ENCODE measurements around the gene CUL5. TPM values are rescaled to one million over a fixed set of nuclear protein-coding genes. Genes with fewer than 3 reads are reported as not detected.

The CUL5 gene
- polyA plus RNA-seq, 1 of the 3 experiments (the other 2 are of a cell fraction): 8.0 TPM

DNA sequence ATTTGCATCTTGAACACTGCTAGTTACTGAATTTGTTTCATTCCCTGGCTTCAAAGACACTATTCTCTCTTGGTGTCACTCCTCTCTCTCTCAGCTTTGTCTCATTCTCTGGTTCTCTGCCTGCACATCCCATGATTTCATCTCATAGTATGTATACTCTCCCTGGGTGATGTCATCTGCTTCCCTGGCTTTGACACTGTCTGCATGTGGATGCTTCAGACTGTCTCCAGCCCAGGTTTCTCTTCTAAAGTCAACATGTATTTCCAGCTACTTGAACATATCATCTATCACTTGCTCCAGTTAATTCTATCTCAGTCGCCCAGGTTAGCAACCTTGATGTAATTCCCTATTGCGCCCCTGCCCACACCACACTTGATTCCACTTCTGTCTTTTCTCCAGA is 103.4 kb downstream of the CUL5 start:
- Histone ChIP-seq H3K9me3 (no peaks in the 10 kb centered on the region), H3K4me3 (ENCODE audit: low read depth in 2 of 2, low read length in 1 of 2) (no peak overlapping the region), H3K9ac (no peak overlapping the region), H3K27ac (ENCODE audit: low read depth in 2 of 2, low read length in 1 of 2) (no peak overlapping the region), H3K4me1 (ENCODE audit: control insufficient read depth in 1 of 2, insufficient read depth in 2 of 2, low read depth in 1 of 2, low read length in 1 of 2) (no peaks in the 10 kb centered on the region; a peak in 1 of 4 replicates), H2AFZ (ENCODE audit: low read depth) (no peak overlapping the region), H3K9me2 (no peaks in the 10 kb centered on the region), H3K4me2 (no peak overlapping the region), H3K36me3 (replicated peaks in 1 of 2; ENCODE audit: control insufficient read depth in 1 of 2, insufficient read depth in 2 of 2, low read length in 1 of 2) (peaks cover under 1 to 12% of the 10 kb centered on the region in 2 experiments), H3K27me3 (ENCODE audit: insufficient read depth) (no peaks in the 10 kb centered on the region), H4K20me1 (ENCODE audit: insufficient read depth) (no peaks in the 10 kb centered on the region), H3F3A (replicated peaks; ENCODE audit: insufficient read depth) (no peaks in the 10 kb centered on the region), H3K79me2 (ENCODE audit: insufficient read depth) (no peaks in the 10 kb centered on the region)
- ChIA-PET POLR2A (no interaction called here), CTCF (interaction anchor here (1.0 kb wide), 1 partner anchor 536 kb away, joined by 5 read pairs; no protein-coding TSS in a partner anchor)
- DNase-seq: no peak
- WGBS (ENCODE audit: low lambda C conversion rate): 98% methylated on average over 2 of the region's 2 CpGs
- TF ChIP-seq FOSL2 (IDR thresholded peaks at IDR 0.05; ENCODE audit: borderline replicate concordance, low read depth): no peak
- TF ChIP-seq RAD21 (IDR thresholded peaks at IDR 0.05; ENCODE audit: low read length): no peak
- TF ChIP-seq GATA2 (CRISPR knock-in tag; IDR thresholded peaks at IDR 0.05): no peak
- TF ChIP-seq ELF1 (IDR thresholded peaks at IDR 0.05): no peak
- no peak for TF ChIP-seq NRF1 (IDR thresholded peaks at IDR 0.05; ENCODE audit: low read depth, low read length)
- TF ChIP-seq YY1 (IDR thresholded peaks at IDR 0.05; ENCODE audit: low read depth): no peak
- TF ChIP-seq EP300 (IDR thresholded peaks at IDR 0.05; ENCODE audit: borderline replicate concordance in 1 of 2, low read depth in 1 of 2, low read length in 1 of 2): no peak

DNA sequence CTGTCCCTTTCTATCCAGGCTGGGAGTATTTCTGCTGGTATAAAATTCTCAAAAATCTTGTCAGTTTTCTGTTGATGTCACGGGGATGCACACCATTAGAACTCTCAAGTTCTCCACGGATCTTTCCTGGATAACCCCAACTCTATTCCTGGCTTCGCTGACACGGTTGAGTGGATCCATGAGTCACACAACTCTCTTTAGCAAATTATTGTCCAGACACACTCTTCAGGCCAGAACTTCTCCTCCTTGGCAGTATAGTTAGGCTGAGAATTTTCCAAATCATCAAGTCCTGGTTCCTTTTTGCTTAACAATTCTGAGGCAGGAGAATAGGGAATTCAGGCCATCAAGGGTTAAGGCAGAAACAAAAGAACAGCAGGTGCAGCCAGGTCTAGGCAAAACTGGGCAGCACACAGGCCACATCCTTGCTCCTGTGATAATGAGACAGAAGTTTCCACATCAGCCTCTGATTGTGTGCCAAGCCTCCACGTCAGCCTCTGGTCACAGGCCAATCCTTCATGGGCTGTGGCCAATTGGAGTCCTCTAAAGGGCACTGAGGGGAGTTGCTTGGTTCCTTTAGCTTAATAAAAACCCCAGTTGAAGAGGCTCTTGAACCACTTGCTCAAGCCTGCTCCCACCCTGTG is 106.9 kb downstream of the CUL5 start:
- Histone ChIP-seq H3F3A (replicated peaks; ENCODE audit: insufficient read depth) (peaks cover 10% of the 10 kb centered on the region), H3K4me3 (ENCODE audit: low read depth in 2 of 2, low read length in 1 of 2) (no peak overlapping the region), H3K79me2 (ENCODE audit: insufficient read depth) (no peaks in the 10 kb centered on the region), H3K4me1 (ENCODE audit: control insufficient read depth in 1 of 2, insufficient read depth in 2 of 2, low read depth in 1 of 2, low read length in 1 of 2) (no peaks in the 10 kb centered on the region; a peak in 1 of 4 replicates), H3K4me2 (no peak overlapping the region), H3K27ac (ENCODE audit: low read depth in 2 of 2, low read length in 1 of 2) (peak overlapping the region in 1 of 2 experiments; percentile 44; a peak in 1 of 4 replicates), H3K9me2 (no peaks in the 10 kb centered on the region), H3K27me3 (ENCODE audit: insufficient read depth) (no peaks in the 10 kb centered on the region), H3K9me3 (no peaks in the 10 kb centered on the region), H4K20me1 (ENCODE audit: insufficient read depth) (no peaks in the 10 kb centered on the region), H2AFZ (ENCODE audit: low read depth) (no peak overlapping the region), H3K36me3 (replicated peaks in 1 of 2; ENCODE audit: control insufficient read depth in 1 of 2, insufficient read depth in 2 of 2, low read length in 1 of 2) (no peaks in the 10 kb centered on the region), H3K9ac (no peak overlapping the region)
- POLR2A ChIA-PET: no interaction called here
- WGBS (ENCODE audit: low lambda C conversion rate): 55% methylated on average over 5 of the region's 5 CpGs
- TF ChIP-seq NFIC (IDR thresholded peaks at IDR 0.05; ENCODE audit: borderline replicate concordance): peak; percentile 41; the same call in 1 of the 2 replicates
- TF ChIP-seq, protein P1, sequence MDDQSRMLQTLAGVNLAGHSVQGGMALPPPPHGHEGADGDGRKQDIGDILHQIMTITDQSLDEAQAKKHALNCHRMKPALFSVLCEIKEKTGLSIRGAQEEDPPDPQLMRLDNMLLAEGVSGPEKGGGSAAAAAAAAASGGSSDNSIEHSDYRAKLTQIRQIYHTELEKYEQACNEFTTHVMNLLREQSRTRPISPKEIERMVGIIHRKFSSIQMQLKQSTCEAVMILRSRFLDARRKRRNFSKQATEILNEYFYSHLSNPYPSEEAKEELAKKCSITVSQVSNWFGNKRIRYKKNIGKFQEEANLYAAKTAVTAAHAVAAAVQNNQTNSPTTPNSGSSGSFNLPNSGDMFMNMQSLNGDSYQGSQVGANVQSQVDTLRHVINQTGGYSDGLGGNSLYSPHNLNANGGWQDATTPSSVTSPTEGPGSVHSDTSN (IDR thresholded peaks at IDR 0.05): 0 out of 2 replicates have a peak, but pooled peaks have one; percentile 4
- no peak for TF ChIP-seq TEAD4 (IDR thresholded peaks at IDR 0.05; ENCODE audit: borderline replicate concordance, insufficient read depth)
- CTCF ChIA-PET: interaction anchor here (0.7 kb wide), 1 partner anchor 302 kb away, joined by 3 read pairs; no protein-coding TSS in a partner anchor
- DNase-seq: no peak
